Activated T-helper 1 cell treated with anti-CD3 and anti-CD28 coated beads, Interleukin-12 subunit alpha, Interleukin-12 subunit beta, Interleukin-2, Interleukin-4 antibody, amounts not matched to agents 30 ng/mL and 10 ng/mL and 1 ng/mL, durations not matched to agents 14 hours and 24 hours and 36 hours (primary cell): Measurements from ENCODE around the gene SORBS1. TPM values are rescaled to one million over a fixed set of nuclear protein-coding genes. Genes with fewer than 3 reads are reported as not detected.

Experiments
- DNase-seq: peaks from one replicate; pipeline ENCODE4 v3.0.0; 2021; ENCODE audit warnings: low spot score
- H3K27ac Mint-ChIP-seq: one replicate; pipeline ENCODE4 v1.8.0; 2021; ENCODE audit warnings: mild to moderate bottlenecking, mixed read lengths
- H3K27me3 Mint-ChIP-seq: one replicate; pipeline ENCODE4 v1.8.0; 2022; ENCODE audit warnings: mild to moderate bottlenecking, moderate library complexity, mixed read lengths; ENCODE audit not compliant: insufficient read depth
- H3K36me3 Mint-ChIP-seq: one replicate; pipeline ENCODE4 v1.8.0; 2021; ENCODE audit warnings: low read depth, mixed read lengths
- H3K4me1 Mint-ChIP-seq: one replicate; pipeline ENCODE4 v1.8.0; 2021; ENCODE audit warnings: low read depth, mixed read lengths
- H3K4me3 Mint-ChIP-seq: one replicate; pipeline ENCODE4 v1.8.0; 2021; ENCODE audit warnings: mild to moderate bottlenecking, moderate library complexity, mixed read lengths
- H3K9me3 Mint-ChIP-seq: one replicate; pipeline ENCODE4 v1.8.0; 2021; ENCODE audit warnings: mixed read lengths
- intact Hi-C: fragments of 100-400 bp; cut with micrococcal nuclease; formaldehyde crosslinking; loops from one replicate; pipeline ENCODE4 v1.15.1; 2024
- total RNA-seq: library from RNA; stranded (reverse); gene quantifications from 2 replicates; pipeline ENCODE4 v1.2.3, GENCODE V29; 2022

The SORBS1 gene
- total RNA-seq, 1 donor from 2014 or later: 0.73 TPM

GRCh38 chr10:95531994-95532399 is 29.2 kb downstream of the SORBS1 start:
- H3K36me3 Mint-ChIP-seq: no peaks in the 10 kb centered on the region

GRCh38 chr10:95531058-95531809 is 29.9 kb downstream of the SORBS1 start:
- H3K36me3 Mint-ChIP-seq: no peaks in the 10 kb centered on the region
- no peak overlapping the region for H3K4me3 Mint-ChIP-seq
- no peak for DNase-seq
- peaks cover 6% of the 10 kb centered on the region for H3K27me3 Mint-ChIP-seq
- H3K9me3 Mint-ChIP-seq: no peaks in the 10 kb centered on the region
- peaks cover 4% of the 10 kb centered on the region for H3K4me1 Mint-ChIP-seq
- no peak overlapping the region for H3K27ac Mint-ChIP-seq
- intact Hi-C loops: no loop called here

More at GRCh38 chr10:95531994-95532399, 29.2 kb downstream of the SORBS1 start:
- Mint-ChIP-seq H3K4me3 (no peak overlapping the region), H3K27ac (no peak overlapping the region), H3K4me1 (peaks cover 4% of the 10 kb centered on the region), H3K27me3 (peaks cover 6% of the 10 kb centered on the region), H3K9me3 (no peaks in the 10 kb centered on the region)
- intact Hi-C loops: no loop called here
- no peak for DNase-seq

GRCh38 chr10:95530561-95530960 is 30.6 kb downstream of the SORBS1 start:
- H3K4me1 Mint-ChIP-seq: peaks cover 4% of the 10 kb centered on the region

GRCh38 chr10:95530029-95530428 is 31.1 kb downstream of the SORBS1 start:
- peaks cover 4% of the 10 kb centered on the region for H3K4me1 Mint-ChIP-seq
- intact Hi-C loops: no loop called here
- H3K36me3 Mint-ChIP-seq: no peaks in the 10 kb centered on the region
- H3K4me3 Mint-ChIP-seq: no peak overlapping the region
- H3K27ac Mint-ChIP-seq: no peak overlapping the region
- H3K9me3 Mint-ChIP-seq: no peaks in the 10 kb centered on the region
- peaks cover 6% of the 10 kb centered on the region for H3K27me3 Mint-ChIP-seq
- DNase-seq: no peak

More at GRCh38 chr10:95530561-95530960, 30.6 kb downstream of the SORBS1 start:
- Mint-ChIP-seq H3K9me3 (no peaks in the 10 kb centered on the region), H3K27me3 (peaks cover 6% of the 10 kb centered on the region), H3K36me3 (no peaks in the 10 kb centered on the region), H3K27ac (no peak overlapping the region), H3K4me3 (no peak overlapping the region)
- DNase-seq: no peak
- intact Hi-C loops: no loop called here

- Mint-ChIP-seq H3K27me3 (peaks cover 9% of the 10 kb centered on the region), H3K4me1 (peaks cover 4% of the 10 kb centered on the region), H3K4me3 (no peak overlapping the region), H3K27ac (no peak overlapping the region), H3K36me3 (no peaks in the 10 kb centered on the region), H3K9me3 (no peaks in the 10 kb centered on the region)
- DNase-seq: no peak
- intact Hi-C loops: no loop called here
These were observed 35.1 kb downstream of the SORBS1 start for GRCh38 chr10:95526044-95526443.

GRCh38 chr10:95525033-95525418 is 36.1 kb downstream of the SORBS1 start:
- Mint-ChIP-seq H3K27me3 (peaks cover 6% of the 10 kb centered on the region), H3K4me3 (no peak overlapping the region), H3K4me1 (peaks cover 4% of the 10 kb centered on the region), H3K27ac (no peak overlapping the region), H3K9me3 (no peaks in the 10 kb centered on the region), H3K36me3 (no peaks in the 10 kb centered on the region)
- no peak for DNase-seq
- intact Hi-C loops: no loop called here

GRCh38 chr10:95524358-95525032 is 36.7 kb downstream of the SORBS1 start:
- Mint-ChIP-seq H3K4me1 (peaks cover 4% of the 10 kb centered on the region), H3K4me3 (no peak overlapping the region), H3K36me3 (no peaks in the 10 kb centered on the region), H3K27me3 (peaks cover 6% of the 10 kb centered on the region), H3K9me3 (no peaks in the 10 kb centered on the region), H3K27ac (no peak overlapping the region)
- intact Hi-C loops: no loop called here
- no peak for DNase-seq

- H3K27me3 Mint-ChIP-seq: peaks cover 6% of the 10 kb centered on the region
- no peaks in the 10 kb centered on the region for H3K9me3 Mint-ChIP-seq
- intact Hi-C loops: no loop called here
- no peaks in the 10 kb centered on the region for H3K36me3 Mint-ChIP-seq
- no peak overlapping the region for H3K27ac Mint-ChIP-seq
- no peaks in the 10 kb centered on the region for H3K4me1 Mint-ChIP-seq
- H3K4me3 Mint-ChIP-seq: no peak overlapping the region
- no peak for DNase-seq
These were observed 39.1 kb downstream of the SORBS1 start for GRCh38 chr10:95522117-95522516.

GRCh38 chr10:95520617-95521016 is 40.6 kb downstream of the SORBS1 start:
- Mint-ChIP-seq H3K36me3 (no peaks in the 10 kb centered on the region), H3K9me3 (no peaks in the 10 kb centered on the region), H3K27ac (no peak overlapping the region), H3K27me3 (peaks cover 6% of the 10 kb centered on the region), H3K4me1 (no peaks in the 10 kb centered on the region), H3K4me3 (no peak overlapping the region)
- intact Hi-C loops: no loop called here
- no peak for DNase-seq

GRCh38 chr10:95518455-95519452 is 42.4 kb downstream of the SORBS1 start:
- intact Hi-C loops: no loop called here
- Mint-ChIP-seq H3K27ac (no peak overlapping the region), H3K36me3 (no peaks in the 10 kb centered on the region), H3K4me3 (no peak overlapping the region), H3K27me3 (peaks cover 6% of the 10 kb centered on the region), H3K4me1 (peaks cover 7% of the 10 kb centered on the region), H3K9me3 (no peaks in the 10 kb centered on the region)
- no peak for DNase-seq

GRCh38 chr10:95517536-95518454 is 43.4 kb downstream of the SORBS1 start:
- Mint-ChIP-seq H3K36me3 (no peaks in the 10 kb centered on the region), H3K27me3 (peaks cover 6% of the 10 kb centered on the region), H3K27ac (no peak overlapping the region), H3K4me1 (peaks cover 7% of the 10 kb centered on the region), H3K9me3 (no peaks in the 10 kb centered on the region), H3K4me3 (no peak overlapping the region)
- intact Hi-C loops: no loop called here
- no peak for DNase-seq
